Activated CD4-positive, alpha-beta T cell treated with anti-CD3 and anti-CD28 coated beads, Interleukin-2, amount 10 ng/mL, durations not matched to agents 24 days and 14 days (primary cell): ENCODE data around the gene NR2C2. TPM values are rescaled to one million over a fixed set of nuclear protein-coding genes. Genes with fewer than 3 reads are reported as not detected.
A peak's percentile ranks its signal among the peaks of the same experiment; 100 is the strongest.
"Not testable (repeated sequence)": the region's sequence is repeated elsewhere in the genome, so short reads cannot be mapped to it uniquely, and the experiment has no call there.

Source experiments
- DNase-seq: peaks from one replicate; pipeline ENCODE4 v3.0.0; 2022
- H3K27ac Mint-ChIP-seq: one replicate; pipeline ENCODE4 v1.8.0; 2022; ENCODE audit warnings: mild to moderate bottlenecking, mixed read lengths
- H3K27me3 Mint-ChIP-seq: one replicate; pipeline ENCODE4 v1.8.0; 2022; ENCODE audit warnings: mixed read lengths
- H3K36me3 Mint-ChIP-seq: one replicate; pipeline ENCODE4 v1.8.0; 2022; ENCODE audit warnings: low read depth, mild to moderate bottlenecking, mixed read lengths
- H3K4me1 Mint-ChIP-seq: one replicate; pipeline ENCODE4 v1.8.0; 2021; ENCODE audit warnings: mixed read lengths
- H3K4me3 Mint-ChIP-seq: one replicate; pipeline ENCODE4 v1.8.0; 2022; ENCODE audit warnings: mild to moderate bottlenecking, moderate library complexity, mixed read lengths
- H3K9me3 Mint-ChIP-seq: one replicate; pipeline ENCODE4 v1.8.0; 2021; ENCODE audit warnings: mixed read lengths
- intact Hi-C: fragments of 100-400 bp; cut with micrococcal nuclease; formaldehyde crosslinking; loops from one replicate; pipeline ENCODE4 v1.15.1; 2023
- total RNA-seq: library from RNA; stranded (reverse); gene quantifications from 2 replicates; pipeline ENCODE4 v1.2.3, GENCODE V29; 2022

The NR2C2 gene
- 48.8 and 52.5 TPM in 2 replicates for total RNA-seq

DNA sequence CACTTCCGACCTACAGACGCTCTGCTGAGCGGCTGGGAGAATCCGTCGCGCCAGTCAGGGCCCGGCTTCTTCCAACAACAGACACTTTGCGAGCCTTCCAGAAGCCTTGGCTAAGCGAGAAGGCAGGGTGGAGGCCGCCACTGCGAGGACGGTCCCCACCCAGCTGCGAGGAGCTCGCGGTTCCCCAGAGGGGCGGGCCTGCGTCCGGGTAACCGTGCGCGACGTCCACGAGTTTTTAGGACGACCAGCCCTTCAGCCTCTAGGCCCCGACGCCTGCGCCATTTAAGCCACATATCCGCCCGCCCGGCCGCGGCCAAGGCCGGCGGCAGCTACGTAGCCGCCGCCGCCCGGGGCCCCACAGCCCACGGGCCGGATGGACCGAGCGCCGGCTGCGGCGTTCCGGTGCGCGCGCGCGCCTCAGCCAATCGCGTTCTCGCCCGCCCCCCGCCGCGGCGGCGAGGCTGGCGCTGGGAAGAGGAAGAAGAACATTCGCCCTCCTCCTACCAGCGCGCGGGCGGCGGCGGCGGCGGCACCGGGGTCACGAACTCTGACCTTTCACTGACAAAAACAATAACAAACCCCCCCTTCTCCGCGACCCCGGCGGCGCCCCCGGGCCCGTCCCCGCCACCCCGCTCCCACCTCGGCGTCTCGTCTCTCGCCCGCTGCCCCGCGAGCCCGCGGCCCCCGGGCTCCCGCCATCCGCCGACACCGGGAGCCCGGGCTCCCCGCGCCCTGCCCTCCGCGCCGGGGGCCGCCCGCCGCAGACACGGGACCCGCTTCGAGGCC, at the start of gene NR2C2:
Gene NR2C2, plus strand, starts transcription at position 484 of the 786 bp plus-strand sequence. CDS start 56,332 bp downstream, outside the sequence.
- Mint-ChIP-seq H3K4me3 (peak within 1 kb of the TSS; percentile 100), H3K27ac (peak within 1 kb of the TSS; percentile 100), H3K27me3 (no peaks in the 10 kb centered on the region), H3K9me3 (no peaks in the 10 kb centered on the region), H3K36me3 (peaks cover 38% of the 10 kb centered on the region), H3K4me1 (peaks cover 30% of the 10 kb centered on the region)
- DNase-seq: peak; percentile 97
- intact Hi-C loops: loop anchor here (1.0 to 10.0 kb wide), 5 partner anchors 118 to 914 kb away; partner anchors contain the start of genes CHCHD4, MRPS25 and SLC6A6

DNA sequence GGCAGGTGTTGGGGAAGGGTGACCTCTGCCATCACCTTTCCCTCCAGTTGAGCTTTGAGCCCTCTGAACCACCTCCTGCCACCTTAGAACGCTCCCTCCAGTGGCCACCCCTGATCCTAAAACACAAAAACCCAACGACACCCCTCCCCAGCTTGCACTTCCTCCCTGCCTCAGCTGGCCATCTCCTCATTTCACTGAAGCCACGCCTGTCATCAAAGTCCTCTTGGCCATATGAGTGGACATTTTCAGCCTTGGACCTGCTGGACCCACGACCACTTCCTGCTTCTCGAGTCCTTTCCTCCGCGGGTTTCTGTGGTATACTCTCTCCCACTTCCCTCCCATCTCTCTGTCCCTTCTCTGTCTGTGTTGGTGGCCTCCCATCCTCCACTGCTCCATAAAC, 48.5 kb upstream of the NR2C2 start:
- H3K27ac Mint-ChIP-seq: no peak overlapping the region
- H3K4me3 Mint-ChIP-seq: no peak overlapping the region
- peaks cover 23% of the 10 kb centered on the region for H3K27me3 Mint-ChIP-seq
- no peaks in the 10 kb centered on the region for H3K36me3 Mint-ChIP-seq
- H3K4me1 Mint-ChIP-seq: peaks cover 4% of the 10 kb centered on the region
- intact Hi-C loops: no loop called here
- DNase-seq: no peak
- no peaks in the 10 kb centered on the region for H3K9me3 Mint-ChIP-seq

DNA sequence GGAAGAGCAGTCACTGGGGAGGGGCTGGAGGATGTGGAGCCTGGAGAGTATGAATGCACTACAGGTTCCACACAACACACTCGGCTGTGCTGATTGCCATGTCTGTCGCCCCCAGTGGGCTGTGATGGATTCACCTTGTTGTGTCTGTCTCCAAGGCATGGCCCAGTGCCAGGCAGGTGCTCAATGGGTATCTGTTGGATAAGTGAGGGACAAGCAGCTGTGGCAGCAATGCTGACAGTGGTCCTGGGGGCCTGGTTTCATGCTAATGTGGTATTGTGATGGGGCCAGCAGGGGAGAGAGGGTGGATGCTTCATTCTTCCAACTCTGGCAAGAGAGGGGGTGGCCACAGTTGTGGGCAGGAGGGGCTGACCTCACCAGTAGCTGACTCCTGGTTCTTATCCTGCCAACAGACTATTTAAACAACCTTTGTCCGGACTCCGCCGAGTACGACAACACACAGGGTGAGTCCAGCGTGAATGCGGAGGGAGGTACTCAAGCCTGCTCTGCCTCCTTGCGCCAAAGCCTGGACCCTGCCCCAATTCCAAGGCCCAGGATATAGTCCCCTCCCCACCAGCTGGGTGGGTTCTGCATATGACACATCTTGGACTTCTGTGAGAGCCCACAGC, 47.3 kb upstream of the NR2C2 start:
- Mint-ChIP-seq H3K9me3 (peaks cover 2% of the 10 kb centered on the region), H3K36me3 (no peaks in the 10 kb centered on the region), H3K4me3 (no peak overlapping the region), H3K4me1 (peaks cover 4% of the 10 kb centered on the region), H3K27ac (no peak overlapping the region), H3K27me3 (peaks cover 18% of the 10 kb centered on the region)
- intact Hi-C loops: no loop called here
- DNase-seq: no peak

DNA sequence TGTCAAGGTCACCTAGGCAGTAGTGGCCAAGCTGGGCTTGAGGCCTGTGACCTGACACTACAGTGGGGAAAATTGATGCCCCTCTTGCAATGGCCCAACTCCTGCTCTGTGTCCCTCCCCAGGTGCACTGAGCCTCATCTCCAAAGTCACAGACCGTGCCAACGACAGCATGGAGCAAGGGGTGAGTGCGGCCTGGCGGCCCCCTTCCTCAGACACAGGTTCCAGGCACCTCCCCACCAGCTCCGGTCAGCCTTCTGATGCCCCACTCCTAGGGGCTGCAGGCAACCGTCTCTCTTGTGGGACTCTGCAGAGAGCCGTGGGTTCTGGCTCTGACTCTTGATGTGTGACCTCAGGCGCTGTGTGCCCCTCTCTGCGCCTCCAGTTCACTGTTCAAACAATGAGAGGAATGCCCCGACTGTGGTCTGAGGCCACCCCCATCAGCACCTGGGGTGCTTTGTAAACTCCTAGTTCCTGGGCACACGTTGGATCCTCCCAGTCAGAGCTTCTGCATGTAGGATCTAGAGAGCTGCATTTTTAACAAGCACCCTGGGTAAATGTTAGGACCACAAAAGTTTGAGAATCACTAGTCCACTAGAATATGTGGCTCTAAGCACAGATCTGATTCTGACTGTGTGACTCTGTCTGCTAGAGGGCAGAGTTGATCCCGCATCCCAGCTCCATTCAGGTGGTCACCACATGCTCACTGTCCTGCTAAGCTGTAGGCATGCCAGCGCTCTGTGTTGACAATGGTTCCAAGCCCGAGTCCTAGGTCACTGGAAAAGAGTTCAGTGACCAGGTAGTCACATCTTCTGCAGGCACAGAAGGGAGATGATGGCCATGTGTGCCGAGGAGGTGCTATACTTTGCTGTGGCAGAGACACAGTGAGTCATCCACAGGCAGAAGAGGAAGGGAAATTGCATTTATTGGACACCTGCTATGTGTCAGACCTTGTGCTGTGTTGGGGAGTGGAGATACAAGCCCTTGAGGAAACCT, 46.2 kb upstream of the NR2C2 start:
- Mint-ChIP-seq H3K36me3 (no peaks in the 10 kb centered on the region), H3K4me3 (no peak overlapping the region), H3K9me3 (peaks cover 6% of the 10 kb centered on the region), H3K4me1 (peaks cover 4% of the 10 kb centered on the region), H3K27ac (no peak overlapping the region), H3K27me3 (peaks cover 12% of the 10 kb centered on the region)
- DNase-seq: no peak
- intact Hi-C loops: no loop called here

DNA sequence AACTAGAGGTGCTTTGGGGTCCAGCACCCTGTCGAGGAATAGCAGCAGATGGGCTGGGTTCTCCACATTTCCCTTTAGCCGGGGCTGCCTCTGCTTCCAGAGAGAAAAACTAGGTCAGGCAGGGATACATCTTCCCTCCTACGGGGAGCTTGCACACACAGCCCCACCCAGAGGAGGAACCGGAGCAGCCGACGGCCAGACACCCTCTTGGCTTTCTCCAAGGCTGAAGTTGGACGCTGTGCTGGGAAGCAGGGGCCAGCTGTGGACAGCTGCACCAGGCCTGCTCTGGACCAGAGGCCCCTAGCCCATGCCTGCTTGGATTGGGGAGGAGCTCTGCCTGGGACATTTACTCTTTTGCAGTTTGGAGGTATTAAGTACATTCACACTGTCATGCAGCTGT, 44.7 kb upstream of the NR2C2 start:
- no peak for DNase-seq

DNA sequence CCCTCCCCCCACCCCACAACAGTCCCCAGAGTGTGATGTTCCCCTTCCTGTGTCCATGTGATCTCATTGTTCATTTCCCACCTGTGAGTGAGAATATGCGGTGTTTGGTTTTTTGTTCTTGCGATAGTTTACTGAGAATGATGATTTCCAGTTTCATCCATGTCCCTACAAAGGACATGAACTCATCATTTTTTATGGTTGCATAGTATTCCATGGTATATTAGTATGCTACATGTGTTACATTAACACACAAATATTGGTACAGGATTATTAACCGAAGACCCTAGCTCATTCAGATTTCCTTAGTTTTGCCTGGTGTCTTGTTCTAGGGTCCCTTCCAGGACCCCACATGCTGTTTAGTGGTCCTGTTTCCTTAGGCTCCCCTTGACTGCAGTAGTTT, 43.9 kb upstream of the NR2C2 start:
- H3K4me3 Mint-ChIP-seq, H3K27me3 Mint-ChIP-seq, H3K36me3 Mint-ChIP-seq, H3K27ac Mint-ChIP-seq, DNase-seq, H3K9me3 Mint-ChIP-seq, intact Hi-C loops, H3K4me1 Mint-ChIP-seq: not testable (repeated sequence)

More for the DNA sequence above, 44.7 kb upstream of the NR2C2 start:
- Mint-ChIP-seq H3K9me3 (peaks cover 6% of the 10 kb centered on the region), H3K4me1 (peaks cover 4% of the 10 kb centered on the region), H3K4me3 (no peak overlapping the region), H3K36me3 (no peaks in the 10 kb centered on the region), H3K27ac (no peak overlapping the region), H3K27me3 (peaks cover 8% of the 10 kb centered on the region)
- intact Hi-C loops: no loop called here

DNA sequence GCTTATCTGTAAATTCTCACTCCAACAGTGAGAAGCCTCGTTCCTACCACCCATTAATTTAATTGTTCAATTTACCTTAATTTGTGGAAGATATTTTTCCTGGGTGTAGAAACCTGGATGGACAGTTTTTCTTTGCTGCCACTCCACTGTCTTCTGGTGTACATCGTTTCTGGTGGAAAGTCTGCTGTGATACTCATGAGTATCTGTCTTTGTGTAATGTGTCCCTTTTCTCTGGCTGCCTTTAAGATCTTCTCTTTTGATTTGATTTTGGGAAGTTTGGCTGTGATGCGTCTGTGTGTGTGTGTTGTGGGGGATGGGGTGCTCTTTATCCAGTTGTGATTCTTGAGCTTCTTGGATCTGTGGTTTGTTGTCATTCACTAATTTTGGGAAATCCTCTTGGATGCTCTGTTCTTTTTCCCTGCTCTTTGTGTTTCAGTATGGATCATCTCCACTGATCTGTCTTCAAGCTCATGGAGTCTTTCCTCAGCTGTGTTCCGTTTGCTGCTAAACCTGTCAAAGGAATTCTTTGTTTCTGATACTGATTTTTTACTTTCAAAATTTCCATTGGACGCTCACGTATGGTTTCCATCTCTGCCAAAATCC, 42.2 kb upstream of the NR2C2 start:
- H3K4me1 Mint-ChIP-seq: no peaks in the 10 kb centered on the region
- no peak overlapping the region for H3K27ac Mint-ChIP-seq
- H3K4me3 Mint-ChIP-seq: no peak overlapping the region
- no peak for DNase-seq
- intact Hi-C loops: no loop called here
- no peaks in the 10 kb centered on the region for H3K36me3 Mint-ChIP-seq
- peaks cover 6% of the 10 kb centered on the region for H3K9me3 Mint-ChIP-seq
- H3K27me3 Mint-ChIP-seq: peaks cover 8% of the 10 kb centered on the region

DNA sequence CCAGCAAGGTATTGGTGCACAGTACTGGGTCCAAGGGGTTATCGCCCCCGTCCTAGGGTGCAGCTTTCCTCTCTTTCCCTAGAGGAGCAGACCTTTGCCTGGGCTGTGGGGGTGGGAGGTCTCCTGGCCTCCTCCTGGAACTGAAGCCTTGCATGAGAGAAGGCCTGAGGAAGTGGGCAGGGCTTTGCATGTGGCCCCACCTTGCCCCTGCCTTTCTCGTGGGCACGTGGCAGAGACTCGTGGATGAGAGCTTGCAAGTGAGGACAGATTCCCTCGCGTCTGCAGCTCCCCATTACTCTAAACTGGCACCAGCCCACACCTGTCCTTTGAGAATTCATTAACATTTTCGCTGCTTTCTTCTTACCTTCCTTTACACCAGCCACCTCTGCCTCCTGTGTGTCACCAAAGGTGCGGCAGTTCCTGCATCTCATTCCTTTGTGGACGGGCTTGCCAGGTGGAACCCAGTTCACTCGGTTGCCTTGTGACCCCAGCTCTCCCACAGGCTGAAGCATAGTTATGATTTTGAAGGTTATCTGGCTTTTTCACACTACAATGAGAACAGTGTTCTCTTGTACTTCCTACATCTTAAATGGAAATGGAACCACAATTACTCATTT, 40.9 kb upstream of the NR2C2 start:
- H3K36me3 Mint-ChIP-seq: no peaks in the 10 kb centered on the region
- H3K4me3 Mint-ChIP-seq: no peak overlapping the region
- no peak overlapping the region for H3K27ac Mint-ChIP-seq
- no peak for DNase-seq
- intact Hi-C loops: no loop called here
- peaks cover 9% of the 10 kb centered on the region for H3K27me3 Mint-ChIP-seq
- no peaks in the 10 kb centered on the region for H3K4me1 Mint-ChIP-seq
- H3K9me3 Mint-ChIP-seq: peaks cover 6% of the 10 kb centered on the region

DNA sequence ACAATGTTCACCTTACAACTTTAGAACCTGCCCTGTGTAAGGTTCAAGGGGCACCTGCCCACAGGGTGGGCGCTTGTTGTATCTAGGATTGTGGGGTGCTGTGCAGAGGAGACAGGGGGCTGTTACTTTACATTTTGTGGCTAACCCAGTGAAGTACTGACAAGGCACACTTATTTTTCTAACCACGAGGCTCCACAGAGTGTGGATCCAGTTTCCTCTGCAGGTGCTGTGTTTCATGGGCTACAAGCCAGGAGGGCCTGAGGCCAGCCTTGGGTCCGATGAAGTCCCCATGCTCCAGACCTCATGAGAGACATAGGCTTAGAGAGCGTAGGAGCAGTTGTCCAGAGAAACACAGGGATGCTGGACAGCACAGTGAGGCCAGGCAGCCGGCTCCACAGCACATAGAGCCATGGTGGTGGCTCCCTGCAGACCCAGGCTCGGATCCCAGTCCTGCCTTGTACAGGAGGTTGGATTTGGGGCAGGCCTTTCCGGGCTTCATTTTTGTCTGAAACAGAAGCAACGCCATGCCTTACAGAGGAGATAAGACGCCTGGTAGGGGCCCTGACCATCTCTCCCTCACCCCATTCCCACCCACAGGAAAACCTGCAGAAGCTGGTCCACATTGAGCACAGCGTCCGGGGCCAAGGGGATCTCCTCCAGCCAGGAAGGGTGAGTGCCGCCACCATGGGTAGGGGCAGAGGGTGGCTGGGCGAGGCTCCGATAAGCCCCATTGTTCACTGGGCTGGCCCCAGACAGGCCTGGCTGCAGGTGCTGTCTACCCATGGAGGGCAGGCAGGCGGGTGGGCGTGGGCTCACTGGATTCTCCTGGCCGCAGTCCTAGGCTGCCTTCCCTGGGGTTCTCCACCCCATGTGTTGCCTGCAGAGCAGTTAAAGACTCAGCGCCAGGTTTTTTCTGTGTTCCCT, 40.1 kb upstream of the NR2C2 start:
- Mint-ChIP-seq H3K27ac (no peak overlapping the region), H3K9me3 (peaks cover 6% of the 10 kb centered on the region), H3K4me1 (no peaks in the 10 kb centered on the region), H3K36me3 (no peaks in the 10 kb centered on the region), H3K27me3 (peaks cover 9% of the 10 kb centered on the region), H3K4me3 (no peak overlapping the region)
- no peak for DNase-seq
- intact Hi-C loops: no loop called here

DNA sequence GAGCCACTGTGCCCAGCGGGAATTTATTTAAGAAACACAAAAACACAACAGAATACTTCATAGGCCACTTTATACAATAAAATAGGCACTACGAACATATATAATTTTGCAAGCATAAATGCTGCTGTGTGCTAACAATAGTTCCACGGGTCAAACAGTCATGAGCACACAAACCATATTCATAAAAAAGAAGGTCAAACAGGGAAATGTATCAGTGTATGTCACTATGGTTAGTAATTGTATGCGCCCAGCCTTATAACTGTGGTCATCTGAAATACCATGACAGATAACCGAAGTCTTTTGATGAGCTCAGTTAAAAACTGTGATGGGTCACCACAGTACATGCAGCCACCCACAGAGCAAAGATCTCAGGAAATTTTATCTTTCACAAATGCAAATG, 38.1 kb upstream of the NR2C2 start:
- H3K4me3 Mint-ChIP-seq: no peak overlapping the region
- intact Hi-C loops: no loop called here
- peaks cover 11% of the 10 kb centered on the region for H3K27me3 Mint-ChIP-seq
- H3K9me3 Mint-ChIP-seq: peaks cover 6% of the 10 kb centered on the region
- no peak overlapping the region for H3K27ac Mint-ChIP-seq
- H3K36me3 Mint-ChIP-seq: no peaks in the 10 kb centered on the region
- H3K4me1 Mint-ChIP-seq: no peaks in the 10 kb centered on the region
- DNase-seq: no peak

DNA sequence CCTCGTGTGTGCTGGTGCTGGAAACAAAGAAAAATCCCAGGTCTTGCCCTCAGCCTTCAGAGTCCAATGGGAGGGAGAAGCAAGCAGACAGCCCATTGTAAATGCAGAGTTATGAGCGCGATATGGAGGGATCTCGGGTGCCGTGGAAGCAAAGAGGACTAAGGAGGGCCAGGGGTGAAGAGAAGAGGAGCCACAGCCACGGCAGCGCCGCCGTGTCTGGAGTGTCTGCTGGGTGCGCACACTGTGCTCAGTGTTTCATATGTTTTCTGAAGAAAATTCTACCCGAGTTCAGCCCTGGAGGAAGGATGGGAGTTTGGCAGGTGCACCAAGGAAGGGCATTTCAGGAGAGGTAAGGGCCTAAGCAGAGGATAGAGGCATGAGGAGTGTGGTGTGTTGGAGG, 35.7 kb upstream of the NR2C2 start:
- Mint-ChIP-seq H3K27ac (no peak overlapping the region), H3K4me3 (no peak overlapping the region), H3K9me3 (no peaks in the 10 kb centered on the region), H3K27me3 (peaks cover 7% of the 10 kb centered on the region), H3K36me3 (no peaks in the 10 kb centered on the region), H3K4me1 (no peaks in the 10 kb centered on the region)
- intact Hi-C loops: no loop called here
- no peak for DNase-seq

DNA sequence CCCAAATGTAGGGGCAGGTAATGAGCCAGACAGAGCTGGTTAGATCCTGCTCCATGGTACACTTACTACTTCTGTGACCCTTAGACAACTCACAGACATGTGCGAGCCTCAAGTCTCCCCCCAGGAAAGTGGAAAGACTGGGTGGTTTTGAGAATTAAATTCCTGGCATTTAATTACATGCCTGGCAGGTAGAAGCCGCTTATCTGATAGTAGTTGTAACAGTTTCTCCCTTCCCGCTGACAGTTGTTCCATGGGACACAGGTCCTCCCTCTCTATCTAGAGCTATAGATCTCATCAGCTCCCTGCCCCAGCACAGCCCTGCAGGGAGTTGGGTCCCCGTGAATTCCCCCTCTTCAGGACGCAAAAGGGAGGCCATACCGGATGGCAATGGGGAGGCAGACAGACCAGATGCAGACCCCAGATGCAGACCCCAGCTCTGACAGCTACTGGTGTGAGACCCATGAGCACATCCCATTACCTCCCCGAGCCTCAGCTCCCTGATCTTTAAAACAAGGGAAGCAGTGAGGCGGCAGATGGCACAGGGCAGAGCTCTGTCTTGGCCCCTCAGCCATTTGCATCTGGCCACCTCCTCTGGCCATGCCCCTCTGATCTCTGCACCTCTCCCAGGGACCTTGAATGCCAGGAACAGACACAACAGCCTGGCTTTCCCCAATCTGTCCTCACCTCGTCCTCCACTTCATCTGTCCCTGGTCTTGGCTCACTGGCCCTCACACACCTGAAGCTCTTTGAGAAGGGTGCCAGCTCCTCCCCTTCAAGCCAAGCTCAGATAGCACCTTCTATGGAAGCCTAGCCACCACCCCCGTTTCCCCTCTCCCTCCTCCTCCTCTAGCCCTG, 34.1 kb upstream of the NR2C2 start:
- Mint-ChIP-seq H3K27ac (no peak overlapping the region), H3K4me3 (no peak overlapping the region), H3K9me3 (no peaks in the 10 kb centered on the region), H3K36me3 (no peaks in the 10 kb centered on the region), H3K4me1 (no peaks in the 10 kb centered on the region), H3K27me3 (peaks cover 7% of the 10 kb centered on the region)
- intact Hi-C loops: no loop called here
- DNase-seq: no peak
